K562 (cell line): ENCODE data around the gene CBLIF. TPM values are rescaled to one million over a fixed set of nuclear protein-coding genes. Genes with fewer than 3 reads are reported as not detected.
"Not testable (repeated sequence)": the region's sequence is repeated elsewhere in the genome, so short reads cannot be mapped to it uniquely, and the experiment has no call there.

Experiments
- ATAC-seq: fragments of 200-7000 bp; cut with Tn5 transposase; 3 replicates; pipeline ENCODE4 v1.9.1; 2020; ENCODE audit warnings: moderate library complexity
- BruUV-seq: library from RNA; stranded (reverse); fragments of 400-500 nt; replicated peaks from 2 replicates; lab custom pipeline; 2021; lab: Mats Ljungman, UMichigan
- CTCF ChIA-PET: fragments of 300-600 bp; formaldehyde crosslinking; extraction: SDS; loops from one replicate; lab custom pipeline; 2021; ENCODE audit warnings: low intra/inter-chr PET ratio; lab: Yijun Ruan, JAX
- POLR2A ChIA-PET: fragments of 300-600, 350-650 bp; sonication (Branson Sonifier 250); formaldehyde crosslinking; extraction: SDS; loops from one replicate; lab custom pipeline; 2021; ENCODE audit warnings: antibody characterized with exemption, inconsistent platforms; lab: Yijun Ruan, JAX
- DNase-seq, 4 experiments: peaks; one replicate each; pipeline versions ENCODE4 v3.0.0 to v3.0.0-alpha.2; 2011 to 2018; ENCODE audit warnings: low spot score in 3 of 4, mixed read lengths in 3 of 4; ENCODE audit errors: extremely low read depth in 1 of 4
- FAIRE-seq: peaks from 2 replicates; lab custom pipeline; 2011; peaks lifted over from hg19 to GRCh38; lab: Jason Lieb, UNC
- H2AFZ ChIP-seq: 2 replicates; pipeline ENCODE4 v1.6.0; 2011; ENCODE audit warnings: low read depth, low read length, control low read depth, inconsistent platforms
- H3K27ac ChIP-seq: fragments of 200-600 bp; 3 replicates; pipeline ENCODE4 v1.8.0; 2011; ENCODE audit warnings: low read depth, mild to moderate bottlenecking, control low read depth, inconsistent platforms, low read length, moderate library complexity, mixed read lengths; ENCODE audit errors: extremely low read depth
- H3K27me3 ChIP-seq, 2 experiments: fragments of 300-600 bp in 1 of 2; 2 replicates in 1 of 2; 3 replicates in 1 of 2; pipeline versions ENCODE4 v1.6.0 to v1.8.0; 2011; ENCODE audit warnings: inconsistent platforms in 2 of 2, low read length in 2 of 2, mild to moderate bottlenecking in 1 of 2, mixed read lengths in 1 of 2, moderate library complexity in 1 of 2; ENCODE audit not compliant: control insufficient read depth in 2 of 2, insufficient read depth in 2 of 2
- H3K36me3 ChIP-seq: fragments of 300-600 bp; 3 replicates; pipeline ENCODE4 v1.8.0; 2011; ENCODE audit warnings: mild to moderate bottlenecking, low read length, inconsistent platforms; ENCODE audit not compliant: control insufficient read depth, insufficient read depth
- H3K4me1 ChIP-seq, 2 experiments: fragments of 200-600 bp in 1 of 2; replicated peaks in 1 of 2; 2 replicates in 1 of 2; 3 replicates in 1 of 2; pipeline versions ENCODE4 v1.5.1 to v1.8.0; 2011; ENCODE audit warnings: inconsistent platforms in 2 of 2, low read length in 2 of 2, mild to moderate bottlenecking in 1 of 2, mixed read lengths in 1 of 2, moderate library complexity in 1 of 2; ENCODE audit not compliant: control insufficient read depth in 2 of 2, insufficient read depth in 2 of 2
- H3K4me2 ChIP-seq: 2 replicates; pipeline ENCODE4 v1.6.1; 2011; ENCODE audit warnings: low read length, control low read depth, inconsistent platforms, mixed read lengths; ENCODE audit not compliant: insufficient read depth
- H3K4me3 ChIP-seq: fragments of 200-600 bp; sonication (generic), shearing (Covaris generic); 2 replicates; pipeline ENCODE4 v1.5.1; 2016; ENCODE audit warnings: control low read depth, inconsistent platforms
- H3K79me2 ChIP-seq: fragments of 200-600 bp; 3 replicates; pipeline ENCODE4 v1.8.0; 2011; ENCODE audit warnings: low read length, inconsistent platforms; ENCODE audit not compliant: control insufficient read depth, insufficient read depth
- H3K9ac ChIP-seq, 2 experiments: 2 replicates each; pipeline versions ENCODE4 v1.6.0 to v1.6.1; 2011; ENCODE audit warnings: low read depth in 2 of 2, low read length in 2 of 2, control low read depth in 1 of 2, inconsistent platforms in 1 of 2, mild to moderate bottlenecking in 1 of 2, mixed read lengths in 1 of 2; ENCODE audit not compliant: insufficient read depth in 1 of 2
- H3K9me1 ChIP-seq: one replicate; pipeline ENCODE4 v1.6.0; 2011; ENCODE audit warnings: inconsistent platforms, mild to moderate bottlenecking, low read length, moderate library complexity; ENCODE audit not compliant: control insufficient read depth, insufficient read depth
- H3K9me3 ChIP-seq: replicated peaks from 2 replicates; pipeline ENCODE4 v1.5.1; 2011; ENCODE audit warnings: low read depth, low read length, inconsistent platforms; ENCODE audit not compliant: control insufficient read depth, insufficient read depth
- H4K20me1 ChIP-seq: replicated peaks from 2 replicates; pipeline ENCODE4 v1.6.1; 2011; ENCODE audit warnings: low read length, inconsistent platforms, mixed read lengths; ENCODE audit not compliant: control insufficient read depth, insufficient read depth
- BCOR ChIP-seq: fragments of 450-650 bp; IDR thresholded peaks from 2 replicates; pipeline ENCODE4 v1.6.1; 2016
- KDM1A ChIP-seq, 2 experiments: fragments of 450-650 bp; IDR thresholded peaks; 2 replicates each; pipeline ENCODE4 v1.6.1; 2016; ENCODE audit warnings: mild to moderate bottlenecking in 2 of 2
- RBM25 ChIP-seq: fragments of 200-400 bp; formaldehyde crosslinking; IDR thresholded peaks from 2 replicates; pipeline ENCODE4 v1.6.1; 2018; ENCODE audit warnings: low read length, low read depth, moderate library complexity; ENCODE audit not compliant: severe bottlenecking
- ZNF121 ChIP-seq: sonication (generic); formaldehyde crosslinking; conservative IDR thresholded peaks from 2 replicates; pipeline ENCODE4 v1.8.0; 2022; ENCODE audit warnings: missing genetic modification reagents
- ZNF146 ChIP-seq: IDR thresholded peaks from one replicate; pipeline ENCODE4 v1.6.1; 2018; ENCODE audit warnings: missing compliant biosample characterization; ENCODE audit not compliant: unreplicated experiment
- WGBS: fragments of 100-300 bp; shearing (Covaris generic); methylation state at CpG from one replicate; pipeline ENCODE4 v1.1.6; 2016; ENCODE audit warnings: low coverage, mixed read lengths; ENCODE audit not compliant: insufficient coverage; ENCODE audit errors: missing lambda C conversion rate; 5-methylcytosine and 5-hydroxymethylcytosine counted together
- in situ Hi-C: fragments of 300-500 bp; cut with MboI; formaldehyde crosslinking; loops from 4 replicates; pipeline ENCODE4 v1.15.0; 2018; ENCODE audit warnings: inconsistent platforms, mixed read lengths
- intact Hi-C: fragments of 100-400 bp; cut with micrococcal nuclease; formaldehyde crosslinking; loops from 2 replicates; pipeline ENCODE4 v1.14.2; 2022
- polyA plus RNA-seq, 8 experiments: library from polyadenylated mRNA; depleted of rRNA in 4 of 8; stranded (reverse) in 5 of 8; unstranded in 3 of 8; fragments of >200 nt; fragmentation: Nextera tagmentation in 2 of 8; fragmentation: Illumina TruSeq in 1 of 8; extraction: Ambion mirVana in 2 of 8; extraction: Trizol in 1 of 8; gene quantifications; 2 replicates each; pipeline versions ENCODE4 v1.2.1 to v1.2.3, GENCODE V29; 2011 to 2014; ENCODE audit warnings: inconsistent platforms in 1 of 8, missing spikeins in 1 of 8
- total RNA-seq, 7 experiments: library from RNA; depleted of rRNA in 6 of 7; stranded (reverse); fragments of >200 nt in 6 of 7; fragmentation: Illumina TruSeq in 2 of 7; extraction: Trizol in 2 of 7; gene quantifications; 2 replicates each; pipeline versions ENCODE4 v1.2.1 to v1.2.3, GENCODE V29; 2011 to 2021; ENCODE audit warnings: low replicate concordance in 1 of 7

The CBLIF gene
- total and polyA plus RNA-seq, 9 of the 15 experiments (the other 6 are each of a cell fraction or from before 2014, with no cell fraction given) = 0.07 to 0.83 (median 0.54) TPM

- H4K20me1 ChIP-seq, H3K9ac ChIP-seq, H3K9me3 ChIP-seq, H3K36me3 ChIP-seq, in situ Hi-C loops, H3K9me1 ChIP-seq, H2AFZ ChIP-seq, H3K79me2 ChIP-seq, H3K27me3 ChIP-seq, H3K4me2 ChIP-seq, H3K27ac ChIP-seq, FAIRE-seq, ATAC-seq, BruUV-seq, DNase-seq, CTCF ChIA-PET, H3K4me3 ChIP-seq, intact Hi-C loops: not testable (repeated sequence)
- TF ChIP-seq ZNF146 (CRISPR knock-in tag) = peak; percentile 91
- TF ChIP-seq BCOR = peak; percentile 71
- TF ChIP-seq RBM25 = peak; percentile 60
- peak; percentile 23 to 29; a peak in 1 of 4 replicates for TF ChIP-seq KDM1A (IDR thresholded peaks at IDR 0.05)
- 81% methylated on average over 5 of the region's 5 CpGs for WGBS
- POLR2A ChIA-PET = interaction anchor here (2.3 kb wide), 1 partner anchor 14 kb away, joined by 5 read pairs; no protein-coding TSS in a partner anchor
- peaks cover 3 to 31% of the 10 kb centered on the region in 2 experiments; a peak in 4 of 5 replicates for H3K4me1 ChIP-seq
Measured at GRCh38 chr11:59851416-59851815, 6.1 kb upstream of the CBLIF start.

- POLR2A ChIA-PET = interaction anchor here (1.2 kb wide), 1 partner anchor 51 kb away, joined by 3 read pairs; no protein-coding TSS in a partner anchor
- BruUV-seq, H3K9me3 ChIP-seq, H4K20me1 ChIP-seq, H3K9me1 ChIP-seq, H3K79me2 ChIP-seq, H3K27me3 ChIP-seq, H3K4me2 ChIP-seq, H3K36me3 ChIP-seq, H3K4me3 ChIP-seq, H3K9ac ChIP-seq, intact Hi-C loops, in situ Hi-C loops, FAIRE-seq, DNase-seq, CTCF ChIA-PET, ATAC-seq: not testable (repeated sequence)
- Histone ChIP-seq H2AFZ (peak overlapping the region; percentile 78), H3K4me1 (peaks cover 4 to 33% of the 10 kb centered on the region in 2 experiments; a peak in 3 of 5 replicates), H3K27ac (peak overlapping the region; percentile 33; the same call in 2 of the 3 replicates)
- TF ChIP-seq BCOR (peak; percentile 77), ZNF121 (peak; percentile 54; the same call in 1 of the 2 replicates)
- 100% methylated on average over 2 of the region's 2 CpGs for WGBS
Measured at GRCh38 chr11:59849551-59849950, 4.3 kb upstream of the CBLIF start.
